ENCODE data around the gene GBA3. TPM values are rescaled to one million over a fixed set of nuclear protein-coding genes. Genes with fewer than 3 reads are reported as not detected.

The GBA3 gene
- total RNA-seq = not detected

DNA sequence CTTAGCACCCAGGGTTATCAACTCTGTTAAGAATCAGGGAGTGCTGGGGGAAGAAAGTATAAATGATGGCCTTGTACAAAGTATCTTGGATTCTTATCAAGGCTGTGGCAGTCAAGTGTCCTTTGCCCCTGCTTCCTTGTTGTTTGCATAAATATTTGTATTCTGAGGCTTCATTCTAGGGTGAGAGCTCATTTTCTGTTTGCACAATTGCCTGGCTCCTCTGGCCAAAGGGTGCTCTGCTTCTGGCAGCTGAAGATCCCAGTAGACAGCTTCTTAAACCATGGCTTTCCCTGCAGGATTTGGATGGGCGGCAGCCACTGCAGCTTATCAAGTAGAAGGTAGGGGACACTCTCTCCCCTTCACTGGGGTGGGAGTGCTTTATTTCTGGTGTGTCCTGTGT lies at the start of gene GBA3:
TSS of gene GBA3 (plus strand) at position 202 of the 400 bp plus-strand sequence.
- no peak for DNase-seq

DNA sequence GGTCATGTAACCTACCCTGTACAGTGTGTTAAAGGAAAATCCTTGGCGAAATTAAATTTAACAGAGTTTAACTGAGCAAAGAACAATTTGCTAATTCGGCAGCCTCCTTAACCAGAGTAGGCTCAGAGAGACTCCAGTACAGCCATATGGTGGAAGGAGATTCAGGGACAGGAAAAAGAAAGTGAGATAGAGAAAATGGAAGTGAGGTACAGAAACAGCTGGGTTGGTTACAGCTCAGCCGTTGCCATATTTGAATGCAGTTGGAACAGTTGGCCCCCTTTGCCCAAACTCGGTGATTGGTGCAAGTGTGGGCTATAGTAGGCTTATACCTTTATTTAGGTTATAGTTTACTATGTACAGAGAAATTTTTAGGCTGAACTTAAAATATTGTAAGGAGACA lies 48.8 kb upstream of the GBA3 start:
- DNase-seq = no peak

DNA sequence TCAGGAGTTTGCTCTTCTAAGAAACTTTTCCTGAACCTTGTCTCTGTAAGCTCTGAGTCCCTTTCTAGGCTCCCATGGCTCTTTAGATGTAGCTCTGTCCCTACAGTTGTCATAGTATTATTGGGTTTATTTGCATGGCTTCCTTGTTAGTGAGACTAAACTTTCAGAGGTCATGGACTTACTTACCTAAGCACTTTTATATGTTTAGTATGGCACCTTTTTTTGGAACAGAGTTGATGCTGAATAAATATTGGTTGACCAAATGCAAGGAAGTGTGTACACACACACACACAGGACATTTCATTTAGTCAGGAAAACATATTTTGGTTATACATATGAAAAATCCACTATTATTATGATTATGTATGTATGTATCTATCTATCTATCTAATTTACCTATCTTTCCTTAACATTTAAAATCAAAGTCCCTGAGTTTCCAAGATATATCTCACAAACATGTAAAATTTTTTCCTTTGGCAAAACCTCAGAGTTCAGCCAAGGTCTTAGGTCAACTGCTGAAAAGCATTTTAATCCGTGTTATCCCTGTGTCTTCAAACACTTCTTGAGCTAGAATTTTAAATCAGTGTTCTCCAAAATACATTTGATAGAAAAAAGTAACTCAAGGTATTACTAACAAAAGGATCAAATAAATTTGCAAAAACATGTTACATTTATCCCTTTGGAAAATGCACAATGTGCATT lies 47.1 kb upstream of the GBA3 start:
- no peak for DNase-seq

DNA sequence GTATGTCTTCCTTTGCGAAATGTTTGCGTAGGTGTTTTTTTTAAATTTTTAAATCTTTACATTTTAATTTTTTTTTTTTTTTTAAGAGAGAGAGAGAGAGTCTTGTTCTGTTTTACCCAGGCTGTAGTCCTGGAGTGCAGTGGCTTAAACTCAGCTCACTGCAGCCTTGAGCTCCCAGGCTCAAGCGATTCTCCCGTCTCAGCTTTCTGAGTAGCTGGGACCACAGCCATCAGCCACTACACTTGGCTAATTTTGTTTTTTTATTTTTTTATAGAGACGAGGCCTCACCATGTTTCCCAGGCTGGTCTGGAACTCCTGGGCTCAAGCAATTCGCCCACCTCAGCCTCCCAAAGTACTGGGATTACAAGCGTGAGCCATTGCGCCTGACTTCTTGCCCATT lies 43.7 kb upstream of the GBA3 start:
- no peak for DNase-seq

DNA sequence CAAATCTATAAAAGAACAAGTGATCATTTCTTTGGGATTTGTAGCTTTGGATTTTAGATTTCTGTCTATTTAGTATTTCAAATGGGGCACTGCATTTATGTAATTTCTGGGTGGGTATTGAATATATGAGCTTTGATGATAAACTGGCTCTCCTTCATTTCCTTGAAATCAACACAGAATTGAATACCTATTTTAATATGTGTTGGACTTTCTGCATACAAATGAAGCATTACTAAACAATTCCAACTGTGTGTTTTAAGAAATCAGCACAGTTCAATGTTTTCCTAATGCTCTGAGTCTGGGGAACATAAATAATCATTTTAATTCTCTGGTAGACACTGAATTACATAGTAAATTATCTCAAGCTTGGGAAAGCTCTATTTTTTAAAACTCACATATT lies 42.0 kb upstream of the GBA3 start:
- DNase-seq = no peak

DNA sequence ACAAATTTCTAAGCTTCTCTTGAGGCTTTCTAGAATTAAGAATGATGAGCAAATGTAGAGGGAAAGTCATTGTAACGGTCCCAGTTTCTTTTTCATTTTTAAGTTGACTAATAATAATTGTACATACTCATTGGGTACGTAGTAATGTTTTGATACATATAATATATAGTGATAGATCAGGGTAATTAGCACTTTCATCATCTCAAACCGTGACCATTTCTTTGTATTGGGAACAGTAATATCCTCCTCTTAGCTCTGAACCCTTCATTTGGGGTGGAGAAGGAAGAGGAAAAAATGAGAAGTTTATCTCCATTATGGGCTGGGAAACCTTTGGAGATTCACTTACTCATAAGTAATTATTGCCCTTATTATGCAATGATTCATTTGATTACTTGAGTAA lies 39.0 kb upstream of the GBA3 start:
- no peak for DNase-seq

- no peak for DNase-seq
These were observed 31.3 kb upstream of the GBA3 start for GRCh38 chr4:22661443-22661842.

DNA sequence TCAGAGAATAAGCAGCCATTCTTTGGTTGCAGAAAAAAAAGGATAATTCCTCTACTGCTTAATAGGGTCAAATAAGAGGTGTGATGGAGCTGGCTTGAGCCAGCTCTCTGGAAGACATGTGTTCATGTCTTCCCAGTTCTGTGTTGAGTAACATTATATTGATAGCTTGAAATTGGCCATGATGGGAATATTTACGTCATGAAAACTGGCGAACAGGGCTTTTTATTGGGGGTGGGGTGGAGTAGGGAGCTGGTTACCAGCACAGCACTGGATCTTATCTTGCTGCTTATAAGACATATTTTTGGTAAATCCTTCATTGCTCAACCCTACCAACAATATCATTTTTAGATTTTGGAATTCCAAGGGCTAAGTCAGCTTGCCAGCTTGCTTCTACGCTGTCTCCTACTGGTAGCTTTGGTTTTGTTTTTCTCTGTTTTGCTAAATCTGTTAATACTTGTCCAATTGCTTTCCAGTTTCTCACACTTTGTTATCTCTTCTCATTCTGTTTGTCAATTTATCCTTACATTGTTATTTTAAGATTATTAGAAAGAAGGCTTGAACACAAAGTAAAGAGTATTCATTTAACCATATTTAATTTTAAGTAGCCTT lies 25.3 kb upstream of the GBA3 start:
- DNase-seq = no peak

DNA sequence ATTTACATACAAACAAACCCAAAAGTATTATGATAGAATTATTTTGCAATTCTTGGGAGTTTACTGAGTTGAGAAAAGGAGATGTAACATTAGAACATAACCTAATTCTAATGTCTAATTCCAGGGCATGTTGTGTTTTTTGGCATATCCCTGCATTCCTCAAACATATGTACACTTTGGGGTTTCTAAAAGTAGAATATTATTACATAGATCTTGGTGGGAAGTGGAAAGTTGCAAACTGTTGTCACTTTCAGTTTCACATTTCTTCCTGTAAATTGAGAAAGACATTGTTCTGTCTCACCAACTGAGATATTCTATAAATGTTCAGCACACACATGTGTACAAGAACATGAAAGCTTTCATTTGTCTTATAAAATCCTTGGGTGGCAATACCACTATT lies 24.4 kb upstream of the GBA3 start:
- no peak for DNase-seq

GRCh38 chr4:22668702-22669101 lies 24.0 kb upstream of the GBA3 start:
- no peak for DNase-seq

DNA sequence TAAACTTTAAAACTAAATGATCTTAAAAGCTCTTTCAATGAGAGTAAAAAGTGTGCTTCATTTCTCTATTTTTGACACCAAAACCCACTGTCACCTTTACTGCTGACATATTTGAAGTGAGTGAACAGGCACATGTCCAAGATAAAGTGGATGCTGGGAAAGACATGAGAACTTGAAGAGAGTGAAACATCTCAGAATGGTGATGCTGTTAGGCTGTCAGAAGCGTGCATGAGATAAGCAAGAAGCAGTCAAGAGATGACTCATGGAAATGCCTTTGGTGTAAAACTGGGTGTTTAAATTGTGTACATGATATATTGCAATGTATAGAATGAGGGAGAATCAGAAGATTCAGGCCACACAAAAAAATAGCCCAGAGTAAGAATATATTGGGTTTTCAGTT lies 21.8 kb upstream of the GBA3 start:
- no peak for DNase-seq

DNA sequence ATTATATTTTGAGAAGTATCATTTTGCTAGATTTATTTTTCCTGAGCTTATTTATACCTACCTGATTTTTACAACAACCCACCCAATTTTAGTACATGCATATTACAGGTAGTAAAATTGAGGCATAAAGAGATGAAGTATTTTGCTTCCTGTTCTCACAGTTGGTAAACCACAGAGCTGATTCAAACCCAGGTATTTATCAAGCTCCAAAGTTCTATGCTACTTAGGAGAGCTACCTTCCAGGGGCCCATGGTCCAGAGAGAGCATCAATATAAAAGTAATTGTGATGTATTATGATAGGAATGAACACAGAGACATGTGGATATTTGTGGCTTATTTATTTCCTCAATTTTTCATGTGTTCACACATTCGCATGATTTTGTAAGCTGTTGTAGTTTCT lies 20.2 kb upstream of the GBA3 start:
- DNase-seq = no peak

- DNase-seq = no peak
These were observed 19.8 kb upstream of the GBA3 start for GRCh38 chr4:22672944-22673343.

GRCh38 chr4:22674700-22675099 lies 18.0 kb upstream of the GBA3 start:
- DNase-seq = no peak

DNA sequence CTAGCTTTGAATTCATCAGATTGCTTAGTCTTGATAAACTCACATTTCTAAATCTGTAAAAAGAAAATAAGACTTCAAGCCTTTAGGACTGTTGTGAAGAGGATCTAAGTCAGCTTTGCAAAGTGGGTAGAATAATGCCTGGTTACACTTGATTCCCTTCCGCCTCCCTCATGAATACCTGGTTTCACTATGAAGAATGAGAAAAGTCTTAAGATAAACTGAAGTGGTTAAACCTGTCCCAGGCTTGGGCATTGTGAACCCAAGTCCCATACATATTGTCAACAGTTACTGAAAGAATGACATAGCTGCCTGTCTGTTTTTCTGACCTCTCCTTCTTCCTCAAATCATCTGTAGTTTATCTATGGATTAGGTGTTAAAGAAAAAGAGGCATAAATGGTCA lies 16.7 kb upstream of the GBA3 start:
- DNase-seq = no peak

GRCh38 chr4:22677780-22678179 lies 15.0 kb upstream of the GBA3 start:
- no peak for DNase-seq

DNA sequence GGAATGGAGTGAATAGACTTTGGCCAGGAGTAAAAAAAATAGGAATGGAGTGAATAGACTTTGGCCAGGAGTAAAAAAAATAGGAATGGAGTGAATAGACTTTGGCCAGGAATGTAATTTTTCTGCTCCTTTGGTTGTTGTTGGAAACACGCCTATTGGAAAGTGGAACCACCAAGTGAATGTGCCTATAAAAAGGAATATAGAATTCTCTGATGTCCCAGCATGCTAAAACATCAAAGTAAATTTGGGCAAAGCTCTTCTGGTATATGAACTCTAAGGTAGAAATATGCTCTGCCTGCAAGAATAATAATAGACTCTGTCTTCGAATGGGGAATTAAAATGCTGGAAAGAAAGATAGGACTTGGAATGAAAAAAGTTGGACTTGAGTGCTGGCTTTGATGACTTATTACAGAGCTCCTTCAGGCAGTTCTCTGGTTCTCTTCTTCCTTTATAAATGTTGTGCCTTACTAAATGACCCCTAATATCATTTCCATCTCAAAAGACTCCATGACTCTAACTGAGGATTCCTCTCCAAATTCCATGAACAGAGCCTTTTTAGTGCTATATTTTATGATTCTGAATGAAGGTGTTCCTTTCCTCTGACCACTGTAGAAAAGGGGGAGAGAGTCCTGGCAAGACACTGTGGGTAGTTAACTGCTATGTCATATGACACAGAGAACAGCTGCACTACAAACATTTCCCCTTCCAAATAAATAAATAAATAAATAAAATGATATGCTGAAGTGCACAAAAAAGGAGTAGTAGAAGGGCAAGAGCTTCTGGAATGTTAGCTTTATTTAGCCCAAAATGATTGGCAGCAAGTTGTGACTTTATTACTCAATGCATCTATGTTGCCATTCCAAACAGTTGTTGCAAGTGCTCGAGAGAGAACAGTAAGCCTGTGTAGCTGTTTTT lies 13.5 kb upstream of the GBA3 start:
- DNase-seq = no peak

- DNase-seq = no peak
These were observed 12.6 kb upstream of the GBA3 start for GRCh38 chr4:22680065-22680642.

GRCh38 chr4:22683726-22684125 lies 9.0 kb upstream of the GBA3 start:
- DNase-seq = no peak

DNA sequence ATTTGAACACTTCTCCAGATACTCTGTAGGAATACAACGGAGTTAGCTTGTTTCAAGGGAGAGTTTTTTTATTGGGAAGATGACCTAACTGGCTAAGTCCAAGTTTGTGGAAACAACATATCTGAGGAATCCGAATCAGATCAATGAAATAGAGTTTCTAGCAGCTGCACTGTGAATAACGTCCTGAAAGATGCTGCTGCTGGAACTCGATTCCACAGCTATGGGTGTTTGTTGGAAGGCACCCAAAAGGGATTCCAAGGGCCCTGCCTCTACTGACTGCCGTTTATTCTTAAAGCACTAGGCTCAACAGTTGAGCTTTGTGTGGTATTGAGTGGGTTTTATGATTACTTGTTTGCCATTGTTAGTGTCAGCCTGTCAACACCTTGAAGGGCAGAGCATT lies 6.6 kb upstream of the GBA3 start:
- DNase-seq = no peak

GRCh38 chr4:22688236-22688635 lies 4.5 kb upstream of the GBA3 start:
- no peak for DNase-seq

DNA sequence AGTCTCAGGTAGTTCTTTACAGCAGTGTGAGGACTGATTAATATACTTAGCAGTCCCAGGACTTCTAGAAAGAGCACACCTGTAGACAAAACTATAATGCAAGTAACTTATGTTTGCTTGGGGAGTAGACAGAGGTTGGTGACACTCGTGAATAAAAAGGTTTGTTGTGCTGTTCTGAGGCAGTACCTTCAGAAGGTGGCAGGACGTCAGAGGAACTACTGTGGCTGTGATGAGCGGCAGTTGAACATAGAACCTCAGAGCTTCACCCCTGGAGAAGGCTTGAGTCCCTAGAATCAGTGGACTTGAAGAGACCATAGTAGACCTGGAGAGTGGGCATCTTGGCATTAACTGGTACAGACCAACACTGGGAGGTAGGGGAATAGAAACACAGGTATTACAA lies 3.3 kb upstream of the GBA3 start:
- no peak for DNase-seq

DNA sequence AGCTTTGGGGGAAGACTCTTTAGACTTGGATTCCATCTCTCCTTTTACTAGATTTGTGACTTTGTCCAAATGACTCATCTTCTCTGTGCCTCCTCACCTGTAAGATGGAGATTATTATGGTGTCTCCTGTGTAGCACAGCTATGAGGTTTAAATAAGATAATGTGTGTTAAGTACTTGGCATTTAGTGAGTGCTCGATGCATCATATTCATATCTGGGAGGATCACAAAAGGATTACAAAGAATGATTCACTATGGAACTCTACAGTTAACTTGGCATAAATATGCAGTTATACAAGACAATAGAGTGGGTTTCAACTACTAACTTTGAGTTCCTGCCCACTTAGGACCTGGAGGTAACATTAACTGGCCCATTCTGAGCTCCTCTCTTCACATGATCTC lies 2.3 kb downstream of the GBA3 start:
- DNase-seq = no peak

GRCh38 chr4:22695917-22696316 lies 3.2 kb downstream of the GBA3 start:
- no peak for DNase-seq
